GM21367 (cell line): ENCODE data around the gene RFC2.
"Not testable (repeated sequence)": the region's sequence is repeated elsewhere in the genome, so short reads cannot be mapped to it uniquely, and the experiment has no call there.

Experiments used
- ATAC-seq: cut with Tn5 transposase; IDR thresholded peaks from one replicate; pipeline ENCODE4 v1.9.1; 2021; ENCODE audit not compliant: unreplicated experiment

Gene RFC2

DNA sequence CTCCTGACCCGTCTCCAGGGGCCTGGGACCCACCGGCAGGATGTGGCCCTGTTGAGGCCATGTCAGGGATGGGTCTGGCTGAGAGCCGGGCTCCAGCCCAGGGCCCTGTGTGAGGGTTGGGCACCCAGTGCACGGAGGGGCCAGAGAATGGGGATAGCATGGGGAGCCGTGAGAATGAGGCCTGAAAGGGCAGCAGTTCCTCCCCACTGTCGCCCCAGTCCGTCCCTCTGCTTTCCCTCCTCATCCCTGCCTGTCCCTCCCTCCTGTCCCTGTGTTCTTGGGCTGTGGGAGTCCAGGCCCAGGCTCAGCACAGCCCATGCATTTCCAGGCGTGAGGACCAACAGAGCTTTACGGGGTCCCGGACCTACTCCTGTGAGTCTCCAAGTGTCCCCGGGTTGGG lies 34.8 kb downstream of the RFC2 start:
- ATAC-seq = no peak

- no peak for ATAC-seq
Observed at GRCh38 chr7:74218343-74218698, 35.9 kb downstream of the RFC2 start.

- ATAC-seq = peak; percentile 48
Observed at GRCh38 chr7:74217455-74218342, 36.5 kb downstream of the RFC2 start.

GRCh38 chr7:74216361-74216761 lies 37.8 kb downstream of the RFC2 start:
- ATAC-seq = no peak

- no peak for ATAC-seq
Observed at GRCh38 chr7:74215921-74216320, 38.3 kb downstream of the RFC2 start.

GRCh38 chr7:74214816-74215630 lies 39.2 kb downstream of the RFC2 start:
- ATAC-seq = no peak

GRCh38 chr7:74212661-74213060 lies 41.5 kb downstream of the RFC2 start:
- ATAC-seq = no peak

GRCh38 chr7:74208241-74208640 lies 46.0 kb downstream of the RFC2 start:
- ATAC-seq = not testable (repeated sequence)

DNA sequence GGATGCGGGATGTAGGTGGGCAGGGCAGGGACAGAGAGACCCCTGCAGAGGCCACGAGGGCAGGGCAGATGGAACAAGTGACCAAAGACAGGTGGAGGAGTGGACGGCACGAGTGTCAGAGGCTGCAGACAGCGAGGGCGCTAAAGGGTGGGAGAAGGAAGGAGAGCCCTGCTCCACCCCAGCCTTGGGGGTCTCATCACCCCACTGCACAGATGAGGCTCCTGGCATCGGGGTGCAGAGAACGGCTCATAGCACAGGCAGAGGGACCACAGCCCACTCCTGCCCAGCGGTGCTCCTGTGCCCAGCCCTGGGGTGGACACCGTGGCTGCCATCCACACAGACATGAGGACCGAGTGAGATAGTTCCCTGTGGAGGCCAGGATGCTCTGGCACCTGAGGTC lies 46.6 kb downstream of the RFC2 start:
- ATAC-seq = no peak

GRCh38 chr7:74206589-74207120 lies 47.5 kb downstream of the RFC2 start:
- no peak for ATAC-seq

GRCh38 chr7:74206052-74206451 lies 48.1 kb downstream of the RFC2 start:
- ATAC-seq = not testable (repeated sequence)

- ATAC-seq = no peak
Observed at GRCh38 chr7:74203956-74204618, 50.1 kb downstream of the RFC2 start.

- no peak for ATAC-seq
Observed at GRCh38 chr7:74202841-74203556, 51.2 kb downstream of the RFC2 start.

DNA sequence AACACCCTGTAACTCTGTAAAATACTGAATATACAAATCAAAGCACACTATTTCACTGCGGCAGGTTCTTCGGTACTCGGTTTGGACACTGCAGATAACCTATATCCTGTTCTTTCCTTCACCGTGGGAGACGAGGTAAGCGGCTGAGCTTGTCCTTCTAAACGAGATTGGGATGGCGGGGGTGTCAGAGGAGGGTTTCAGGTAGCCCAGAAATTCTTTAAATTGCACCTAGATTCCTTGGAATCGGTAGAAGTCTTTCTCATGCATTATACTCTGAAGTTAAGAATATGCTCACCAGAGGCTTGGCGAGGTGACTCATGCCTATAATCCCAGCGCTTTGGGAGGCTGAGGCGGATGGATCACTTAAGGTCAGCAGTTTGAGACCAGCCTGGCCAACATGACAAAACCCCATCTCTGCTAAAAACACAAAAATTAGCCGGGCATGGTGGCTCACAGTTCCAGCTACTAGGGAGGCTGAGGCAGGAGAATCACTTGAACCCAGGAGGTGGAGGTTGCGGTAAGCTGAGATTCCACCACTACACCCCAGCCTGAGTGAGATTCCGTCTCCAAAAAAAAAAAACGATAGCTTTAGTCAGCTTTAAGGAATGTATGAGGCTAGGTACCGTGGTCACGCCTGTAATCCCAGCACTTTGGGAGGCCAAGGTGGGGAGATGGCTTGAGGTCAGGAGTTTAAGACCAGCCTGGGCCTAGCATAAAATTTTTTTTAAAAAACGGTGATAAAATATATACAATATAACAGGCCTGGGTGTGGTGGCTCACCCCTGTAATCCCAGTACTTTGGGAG lies 54.4 kb downstream of the RFC2 start:
- ATAC-seq = no peak

DNA sequence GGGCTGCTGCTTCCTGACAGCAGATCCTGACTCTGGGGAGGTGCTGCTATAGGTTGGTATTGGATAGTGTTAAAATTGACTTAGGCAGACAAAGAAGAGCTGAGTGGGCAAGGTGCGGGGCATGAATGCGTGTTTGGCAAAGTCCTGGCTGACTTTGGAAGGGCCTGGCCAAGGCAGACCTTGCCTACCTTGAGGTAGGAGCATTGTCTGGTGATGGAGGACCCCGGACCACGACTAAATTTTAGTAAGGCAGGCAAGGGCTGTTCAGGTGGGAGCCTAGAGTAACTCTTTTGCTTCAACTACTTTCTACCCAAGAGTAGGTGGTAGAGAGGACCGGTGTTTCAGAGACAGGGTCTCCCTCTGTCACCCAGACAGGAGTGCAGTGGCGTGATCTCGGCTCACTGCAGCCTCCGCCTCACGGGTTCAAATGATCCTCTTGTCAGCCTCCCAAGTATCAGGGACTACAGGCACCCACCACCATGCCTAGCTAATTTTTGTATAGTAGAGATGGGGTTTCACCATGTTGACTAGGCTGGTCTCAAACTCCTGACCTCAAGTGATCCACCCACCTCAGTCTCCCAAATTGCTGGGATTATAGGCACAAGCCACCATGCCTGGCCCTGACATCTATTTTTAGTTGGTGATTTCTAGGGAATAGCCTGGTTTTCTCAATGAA lies 56.6 kb downstream of the RFC2 start:
- no peak for ATAC-seq

- not testable (repeated sequence) for ATAC-seq
Observed at GRCh38 chr7:74195968-74196654, 58.1 kb downstream of the RFC2 start.

DNA sequence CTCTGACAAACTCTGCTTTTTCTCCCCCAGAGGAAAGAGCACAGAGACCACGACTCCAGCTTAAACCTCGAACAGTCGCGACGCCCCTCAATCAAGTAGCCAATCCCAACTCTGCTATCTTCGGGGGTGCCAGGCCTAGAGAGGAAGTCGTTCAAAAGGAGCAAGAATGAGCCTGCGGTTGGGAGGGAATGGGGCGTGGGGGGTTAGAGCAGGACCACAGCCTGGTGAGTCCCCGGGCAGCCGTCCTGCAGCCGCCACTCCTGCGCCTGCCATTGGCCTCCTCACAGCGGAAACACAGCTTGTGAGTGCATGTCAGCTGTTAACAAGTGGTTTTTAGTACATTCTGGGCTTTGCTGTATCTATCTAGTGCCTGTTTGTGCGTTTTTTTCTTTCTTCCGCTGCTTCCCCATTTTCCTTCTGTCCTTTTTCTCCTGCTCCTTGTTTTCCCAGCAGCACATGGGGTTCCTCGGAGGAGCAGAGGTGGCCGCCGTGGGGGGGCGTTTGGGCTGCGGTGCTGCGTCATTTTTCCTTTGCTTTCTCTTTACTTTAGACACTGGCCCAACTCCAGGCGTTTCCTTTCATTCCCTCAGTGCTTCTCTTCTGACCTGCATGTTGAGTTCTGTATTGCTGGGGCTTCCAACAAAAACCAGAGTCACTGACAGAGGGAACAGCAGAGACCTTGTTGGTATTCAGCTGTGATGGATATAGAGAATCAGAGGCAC lies 58.9 kb downstream of the RFC2 start:
- not testable (repeated sequence) for ATAC-seq

- ATAC-seq = no peak
Observed at GRCh38 chr7:74194686-74195085, 59.5 kb downstream of the RFC2 start.
